ENCODE data around the gene GPR84.

GRCh38 chr12:54333420-54334034, 30.8 kb downstream of the GPR84 start:
- TF ChIP-seq CTCF (IDR thresholded peaks at IDR 0.05), result no peak
- TF ChIP-seq POLR2A (IDR thresholded peaks at IDR 0.05), result no peak

Data from vagina (tissue), 2 donors.